HEK293T (cell line): ENCODE data around the gene ZMYM4.

ENCODE experiments used
- BHLHE40 ChIP-seq: fragments of 450-650 bp; IDR thresholded peaks from 2 replicates; pipeline ENCODE4 v1.6.1; 2016; ENCODE audit warnings: mild to moderate bottlenecking, moderate library complexity, borderline replicate concordance
- ELF4 ChIP-seq: fragments of 450-650 bp; IDR thresholded peaks from 2 replicates; pipeline ENCODE4 v1.6.1; 2017; ENCODE audit warnings: antibody characterized with exemption
- FOXM1 ChIP-seq: fragments of 450-650 bp; IDR thresholded peaks from 2 replicates; pipeline ENCODE4 v1.6.1; 2017; ENCODE audit warnings: mild to moderate bottlenecking, borderline replicate concordance
- HDGF ChIP-seq: fragments of 450-650 bp; IDR thresholded peaks from 2 replicates; pipeline ENCODE4 v1.6.1; 2017; ENCODE audit warnings: antibody characterized with exemption, borderline replicate concordance
- SP1 ChIP-seq: fragments of 450-650 bp; IDR thresholded peaks from 2 replicates; pipeline ENCODE4 v1.6.1; 2017
- ZNF384 ChIP-seq: fragments of 450-650 bp; IDR thresholded peaks from 2 replicates; pipeline ENCODE4 v1.6.1; 2016

DNA sequence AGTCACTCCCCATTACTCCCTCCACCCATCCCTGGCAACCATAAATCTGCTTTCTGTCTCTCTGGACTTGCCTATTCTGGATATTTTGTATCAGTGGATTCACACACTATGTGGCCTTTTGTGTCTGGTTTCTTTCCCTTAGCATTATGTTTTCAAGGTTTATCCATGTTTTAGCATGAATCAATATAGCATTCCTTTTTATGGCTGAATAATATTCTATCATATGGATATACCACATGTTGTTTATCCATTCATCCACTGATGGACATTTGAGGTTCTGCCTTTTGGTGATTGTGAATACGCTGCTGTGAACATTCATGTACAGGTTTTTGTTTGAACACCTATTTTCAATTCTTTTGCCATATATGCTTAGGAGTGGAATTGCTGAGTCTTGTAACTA is 140.4 kb downstream of the ZMYM4 start:
- TF ChIP-seq ELF4 (no peak), FOXM1 (no peak), SP1 (no peak), ZNF384 (no peak), BHLHE40 (no peak), HDGF (no peak)
